PC-3 (cell line): ENCODE data around the gene TCF12.

ENCODE experiments used
- CTCF ChIP-seq: fragments of 300-600 bp; sonication (generic); conservative IDR thresholded peaks from 2 replicates; pipeline ENCODE4 v1.5.1; 2017; ENCODE audit warnings: antibody characterized with exemption, low read depth, mild to moderate bottlenecking, low read length
- EZH2 ChIP-seq: fragments of 300-600 bp; sonication (generic); IDR thresholded peaks from one replicate; pipeline ENCODE4 v1.6.1; 2017; ENCODE audit warnings: antibody characterized with exemption, mild to moderate bottlenecking, low read length; ENCODE audit not compliant: unreplicated experiment

- TF ChIP-seq CTCF, result no peak
- no peak for TF ChIP-seq EZH2
These were observed 178.8 kb downstream of the TCF12 start for GRCh38 chr15:57097246-57097645.
